IMR-90 (cell line): ENCODE measurements around the gene SLC17A5. TPM values are rescaled to one million over a fixed set of nuclear protein-coding genes. Genes with fewer than 3 reads are reported as not detected.
A peak's percentile ranks its signal among the peaks of the same experiment; 100 is the strongest.

Experiments used
- ATAC-seq: fragments of 200-7000 bp; cut with Tn5 transposase; 2 replicates; pipeline ENCODE4 v1.9.1; 2020; ENCODE audit warnings: low read depth, mild to moderate bottlenecking, moderate library complexity
- BruUV-seq: library from RNA; stranded (reverse); fragments of 400-500 nt; replicated peaks from 2 replicates; lab custom pipeline; 2021; lab: Mats Ljungman, UMichigan
- CTCF ChIA-PET: fragments of 300-600 bp; formaldehyde crosslinking; extraction: SDS; loops from one replicate; lab custom pipeline; 2021; ENCODE audit warnings: antibody characterized with exemption; lab: Yijun Ruan, JAX
- POLR2A ChIA-PET: fragments of 300-600 bp; sonication (Branson Sonifier 250); formaldehyde crosslinking; loops from one replicate; lab custom pipeline; 2022; ENCODE audit warnings: antibody characterized with exemption; ENCODE audit not compliant: unreplicated experiment; lab: Charles Lee
- DNase-seq: peaks from one replicate; pipeline ENCODE4 v3.0.0; 2013
- H2AFZ ChIP-seq: replicated peaks from 2 replicates; pipeline ENCODE3; 2013; ENCODE audit warnings: low read length, mild to moderate bottlenecking; ENCODE audit not compliant: poor library complexity
- H2AK5ac ChIP-seq: 2 replicates; pipeline ENCODE4 v1.6.1; 2013; ENCODE audit warnings: low read depth, low read length, inconsistent platforms
- H2AK9ac ChIP-seq: replicated peaks from 2 replicates; pipeline ENCODE3; 2013; ENCODE audit warnings: mild to moderate bottlenecking, low read depth, low read length, moderate library complexity; ENCODE audit not compliant: poor library complexity
- H2BK120ac ChIP-seq: 2 replicates; pipeline ENCODE4 v1.6.1; 2013; ENCODE audit warnings: low read depth, low read length, inconsistent platforms
- H2BK15ac ChIP-seq: 3 replicates; pipeline ENCODE4 v1.6.1; 2013; ENCODE audit warnings: low read depth, low read length, inconsistent platforms
- H2BK20ac ChIP-seq: 2 replicates; pipeline ENCODE4 v1.6.1; 2013; ENCODE audit warnings: low read depth, mild to moderate bottlenecking, inconsistent platforms, low read length, moderate library complexity
- H2BK5ac ChIP-seq: 2 replicates; pipeline ENCODE4 v1.6.1; 2013; ENCODE audit warnings: mild to moderate bottlenecking, low read depth, low read length, inconsistent platforms; ENCODE audit not compliant: poor library complexity, severe bottlenecking
- H3K14ac ChIP-seq: replicated peaks from 2 replicates; pipeline ENCODE4 v1.6.1; 2013; ENCODE audit warnings: low read depth, low read length, inconsistent platforms
- H3K18ac ChIP-seq: 2 replicates; pipeline ENCODE4 v1.6.1; 2013; ENCODE audit warnings: low read depth, low read length, control low read depth
- H3K23ac ChIP-seq: 2 replicates; pipeline ENCODE4 v1.6.1; 2013; ENCODE audit warnings: low read depth, low read length, inconsistent platforms
- H3K27ac ChIP-seq: 2 replicates; pipeline ENCODE4 v1.5.1; 2013; ENCODE audit warnings: mild to moderate bottlenecking, control low read depth, low read length; ENCODE audit not compliant: insufficient read depth
- H3K27me3 ChIP-seq: 2 replicates; pipeline ENCODE4 v1.6.1; 2013; ENCODE audit warnings: low read length; ENCODE audit not compliant: control insufficient read depth, insufficient read depth
- H3K36me3 ChIP-seq: 2 replicates; pipeline ENCODE4 v1.6.1; 2013; ENCODE audit warnings: low read length, mixed read lengths; ENCODE audit not compliant: control insufficient read depth, insufficient read depth
- H3K4ac ChIP-seq: 2 replicates; pipeline ENCODE4 v1.6.1; 2013; ENCODE audit warnings: low read depth, low read length, inconsistent platforms
- H3K4me1 ChIP-seq: 2 replicates; pipeline ENCODE4 v1.6.1; 2013; ENCODE audit warnings: low read length, mixed read lengths; ENCODE audit not compliant: control insufficient read depth, insufficient read depth
- H3K4me2 ChIP-seq: 2 replicates; pipeline ENCODE4 v1.6.1; 2013; ENCODE audit warnings: low read depth, mild to moderate bottlenecking, control low read depth, low read length, moderate library complexity
- H3K4me3 ChIP-seq: 2 replicates; pipeline ENCODE4 v1.5.1; 2013; ENCODE audit warnings: low read depth, mild to moderate bottlenecking, control low read depth, low read length, moderate library complexity; ENCODE audit not compliant: insufficient read depth
- H3K56ac ChIP-seq: 2 replicates; pipeline ENCODE4 v1.6.1; 2013; ENCODE audit warnings: low read length, inconsistent platforms; ENCODE audit not compliant: insufficient read depth; ENCODE audit errors: extremely low read depth
- H3K79me1 ChIP-seq, 2 experiments: 2 replicates each; pipeline ENCODE4 v1.6.1; 2013; ENCODE audit warnings: low read length in 2 of 2, inconsistent platforms in 1 of 2, low read depth in 1 of 2
- H3K9ac ChIP-seq: 2 replicates; pipeline ENCODE4 v1.6.1; 2013; ENCODE audit warnings: low read depth, low read length, control low read depth
- H3K9me1 ChIP-seq: 2 replicates; pipeline ENCODE4 v1.6.1; 2013; ENCODE audit warnings: low read length, inconsistent platforms; ENCODE audit not compliant: insufficient read depth
- H3K9me3 ChIP-seq: 2 replicates; pipeline ENCODE4 v1.6.1; 2013; ENCODE audit warnings: low read length; ENCODE audit not compliant: control insufficient read depth, insufficient read depth
- H4K20me1 ChIP-seq: 2 replicates; pipeline ENCODE4 v1.6.1; 2013; ENCODE audit warnings: low read length, inconsistent platforms; ENCODE audit not compliant: insufficient read depth
- H4K5ac ChIP-seq: 2 replicates; pipeline ENCODE4 v1.6.1; 2013; ENCODE audit warnings: mild to moderate bottlenecking, low read depth, low read length, control low read depth
- H4K8ac ChIP-seq, 2 experiments: 2 replicates each; pipeline ENCODE4 v1.6.1; 2013; ENCODE audit warnings: low read depth in 2 of 2, low read length in 2 of 2, control low read depth in 1 of 2, inconsistent platforms in 1 of 2
- H4K91ac ChIP-seq: 2 replicates; pipeline ENCODE4 v1.6.1; 2013; ENCODE audit warnings: low read depth, low read length, inconsistent platforms; ENCODE audit not compliant: insufficient read depth
- CEBPB ChIP-seq: IDR thresholded peaks from 2 replicates; pipeline ENCODE4 v1.6.1; 2012; ENCODE audit warnings: low read depth, low read length, improper control_type of control experiment
- FOS ChIP-seq: fragments of 150-350 bp; IDR thresholded peaks from 2 replicates; pipeline ENCODE4 v1.6.1; 2016; ENCODE audit warnings: low read depth, low read length
- MAFK ChIP-seq: IDR thresholded peaks from 2 replicates; pipeline ENCODE4 v1.6.1; 2012; ENCODE audit warnings: low read depth, low read length, improper control_type of control experiment
- MAZ ChIP-seq: IDR thresholded peaks from 2 replicates; pipeline ENCODE4 v1.6.1; 2012; ENCODE audit warnings: low read depth, mild to moderate bottlenecking, low read length, improper control_type of control experiment, moderate library complexity, borderline replicate concordance
- MXI1 ChIP-seq: IDR thresholded peaks from 2 replicates; pipeline ENCODE4 v1.6.1; 2012; ENCODE audit warnings: low read depth, mild to moderate bottlenecking, low read length, moderate library complexity, borderline replicate concordance
- POLR2A ChIP-seq: IDR thresholded peaks from 2 replicates; pipeline ENCODE4 v1.6.1; 2012; ENCODE audit warnings: mild to moderate bottlenecking, low read depth, low read length
- RAD21 ChIP-seq: IDR thresholded peaks from 2 replicates; pipeline ENCODE4 v1.6.1; 2012; ENCODE audit warnings: low read length, improper control_type of control experiment
- RFX5 ChIP-seq: IDR thresholded peaks from 2 replicates; pipeline ENCODE4 v1.8.0; 2012; ENCODE audit warnings: low read depth, mild to moderate bottlenecking, low read length, moderate library complexity
- SMC3 ChIP-seq: fragments of 150-350 bp; IDR thresholded peaks from 2 replicates; pipeline ENCODE4 v1.6.1; 2016; ENCODE audit warnings: low read depth, mild to moderate bottlenecking, antibody characterized with exemption, low read length, moderate library complexity
- WGBS, 2 experiments: methylation state at CpG; one replicate each; pipeline versions ENCODE4 v1.1.5 to v1.1.7; 2013; ENCODE audit warnings: missing lambda C conversion rate in 2 of 2; ENCODE audit not compliant: insufficient read length in 1 of 2; ENCODE audit errors: extremely low coverage in 2 of 2; 5-methylcytosine and 5-hydroxymethylcytosine counted together
- dilution Hi-C: fragments of 300-500 bp; cut with HindIII; formaldehyde crosslinking; loops from one replicate; pipeline ENCODE4 v1.14.3; 2018; ENCODE audit warnings: low sequenced_read_pairs; ENCODE audit not compliant: unreplicated experiment
- in situ Hi-C: fragments of 300-500 bp; cut with MboI; formaldehyde crosslinking; loops from 3 replicates; pipeline ENCODE4 v1.14.3; 2019; ENCODE audit warnings: low sequenced_read_pairs, inconsistent platforms, mixed read lengths
- intact Hi-C: fragments of 100-400 bp; cut with micrococcal nuclease; formaldehyde crosslinking; loops from 2 replicates; pipeline ENCODE4 v1.10.0; 2022
- polyA plus RNA-seq, 3 experiments: library from polyadenylated mRNA; depleted of rRNA; stranded (reverse); fragments of >200 nt; gene quantifications; 2 replicates each; pipeline ENCODE4 v1.2.3, GENCODE V29; 2012; ENCODE audit warnings: low replicate concordance in 1 of 3
- total RNA-seq: library from RNA; depleted of rRNA; stranded (reverse); fragments of >200 nt; gene quantifications from 2 replicates; pipeline ENCODE4 v1.2.3, GENCODE V29; 2012
- TF ChIP-seq, protein P1 (sequence below): conservative IDR thresholded peaks from 2 replicates; pipeline ENCODE4 v1.5.1; 2012; ENCODE audit warnings: mild to moderate bottlenecking, low read depth, low read length, improper control_type of control experiment

Gene SLC17A5
- total and polyA plus RNA-seq, 2 of the 4 experiments (the other 2 are of a cell fraction), result 20.8 to 27.2 TPM

DNA sequence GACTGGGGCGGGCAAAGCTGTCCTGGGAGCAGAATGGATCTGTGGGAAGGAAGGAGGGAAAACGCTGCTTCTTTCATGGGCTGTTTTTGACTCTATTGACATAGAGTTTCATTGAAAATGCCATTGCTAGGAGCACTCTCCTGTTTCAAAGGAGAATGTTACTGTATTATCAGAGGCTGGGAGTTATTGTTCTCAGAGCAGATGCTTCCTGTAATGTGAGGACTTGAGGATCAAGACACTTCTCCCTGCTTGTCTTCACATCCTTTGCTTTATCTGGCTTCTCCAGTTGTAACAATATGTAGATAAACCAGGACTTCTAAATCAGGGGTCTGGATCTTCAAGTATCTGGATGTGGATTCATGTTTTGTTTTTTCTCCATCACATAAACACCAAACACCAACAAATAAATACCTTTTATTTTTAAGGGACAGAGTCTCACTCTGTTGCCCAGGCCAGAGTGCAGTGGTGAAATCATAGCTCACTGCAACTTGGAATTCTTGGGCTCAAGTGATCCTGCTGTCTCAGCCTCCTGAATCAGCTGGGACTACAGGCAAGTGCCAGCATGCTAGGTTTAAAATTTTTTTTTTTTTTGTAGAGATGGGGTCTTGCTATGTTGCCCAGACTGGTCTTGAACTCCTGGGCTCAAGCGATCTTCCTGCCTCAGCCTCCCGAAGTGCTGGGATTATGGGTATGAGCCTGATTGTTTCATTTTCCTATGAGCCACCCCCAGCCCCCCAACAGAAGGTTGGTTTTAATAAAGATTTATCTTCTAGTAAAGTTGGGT, 46.1 kb upstream of the SLC17A5 start:
- H3K4me3 ChIP-seq, result no peak overlapping the region
- in situ Hi-C loops, result no loop called here
- intact Hi-C loops, result no loop called here

More for the DNA sequence above, 46.1 kb upstream of the SLC17A5 start:
- H3K4me1 ChIP-seq, result peaks cover 6% of the 10 kb centered on the region
- H3K9me1 ChIP-seq, result peaks cover 4% of the 10 kb centered on the region; the same call in 1 of the 2 replicates
- H2AK9ac ChIP-seq, result no peak overlapping the region
- ChIA-PET POLR2A (no interaction called here), CTCF (interaction anchor here (0.7 kb wide), 1 partner anchor 52 kb away, joined by 8 read pairs; no protein-coding TSS in a partner anchor)
- H2BK120ac ChIP-seq, result no peak overlapping the region
- no peak overlapping the region for H2AK5ac ChIP-seq
- H3K79me1 ChIP-seq, result peaks cover 18 to 41% of the 10 kb centered on the region in 2 experiments
- BruUV-seq, result no TSS peak
- no peak overlapping the region for H3K27ac ChIP-seq
- H3K23ac ChIP-seq, result peak overlapping the region; percentile 34; the same call in 1 of the 2 replicates
- no peak overlapping the region for H3K56ac ChIP-seq
- no CpG with 5 or more reads among the region's 4 CpGs for WGBS, 2 experiments
- H3K9me3 ChIP-seq, result no peaks in the 10 kb centered on the region
- no peak for ATAC-seq
- no peaks in the 10 kb centered on the region for H3K36me3 ChIP-seq
- H4K8ac ChIP-seq, result no peak overlapping the region
- no peak overlapping the region for H4K91ac ChIP-seq
- no peak overlapping the region for H3K9ac ChIP-seq
- no peaks in the 10 kb centered on the region for H4K20me1 ChIP-seq
- H3K18ac ChIP-seq, result no peak overlapping the region
- no peak overlapping the region for H2BK5ac ChIP-seq
- no peaks in the 10 kb centered on the region for H3K27me3 ChIP-seq
- TF ChIP-seq RAD21, result no peak
- TF ChIP-seq RFX5, result no peak
- TF ChIP-seq MAFK, result no peak
- TF ChIP-seq, protein P1, sequence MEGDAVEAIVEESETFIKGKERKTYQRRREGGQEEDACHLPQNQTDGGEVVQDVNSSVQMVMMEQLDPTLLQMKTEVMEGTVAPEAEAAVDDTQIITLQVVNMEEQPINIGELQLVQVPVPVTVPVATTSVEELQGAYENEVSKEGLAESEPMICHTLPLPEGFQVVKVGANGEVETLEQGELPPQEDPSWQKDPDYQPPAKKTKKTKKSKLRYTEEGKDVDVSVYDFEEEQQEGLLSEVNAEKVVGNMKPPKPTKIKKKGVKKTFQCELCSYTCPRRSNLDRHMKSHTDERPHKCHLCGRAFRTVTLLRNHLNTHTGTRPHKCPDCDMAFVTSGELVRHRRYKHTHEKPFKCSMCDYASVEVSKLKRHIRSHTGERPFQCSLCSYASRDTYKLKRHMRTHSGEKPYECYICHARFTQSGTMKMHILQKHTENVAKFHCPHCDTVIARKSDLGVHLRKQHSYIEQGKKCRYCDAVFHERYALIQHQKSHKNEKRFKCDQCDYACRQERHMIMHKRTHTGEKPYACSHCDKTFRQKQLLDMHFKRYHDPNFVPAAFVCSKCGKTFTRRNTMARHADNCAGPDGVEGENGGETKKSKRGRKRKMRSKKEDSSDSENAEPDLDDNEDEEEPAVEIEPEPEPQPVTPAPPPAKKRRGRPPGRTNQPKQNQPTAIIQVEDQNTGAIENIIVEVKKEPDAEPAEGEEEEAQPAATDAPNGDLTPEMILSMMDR, result no peak
- no peak for TF ChIP-seq POLR2A
- TF ChIP-seq MAZ, result no peak
- TF ChIP-seq SMC3, result no peak
- TF ChIP-seq FOS, result no peak
- TF ChIP-seq CEBPB, result no peak
- TF ChIP-seq MXI1, result no peak
- no peak overlapping the region for H2BK20ac ChIP-seq
- no peak overlapping the region for H2AFZ ChIP-seq
- no peak for DNase-seq
- H4K5ac ChIP-seq, result no peak overlapping the region; the same call in 1 of the 2 replicates
- no peak overlapping the region for H3K14ac ChIP-seq
- no peak overlapping the region for H2BK15ac ChIP-seq
- H3K4me2 ChIP-seq, result no peak overlapping the region
- dilution Hi-C loops, result no loop called here
- H3K4ac ChIP-seq, result no peak overlapping the region
